Activated B cell treated with CpG ODN at 0.5 μM for 24 hours (primary cell): ENCODE measurements around the gene GADD45GIP1. TPM values are rescaled to one million over a fixed set of nuclear protein-coding genes. Genes with fewer than 3 reads are reported as not detected.

ENCODE experiments used
- ATAC-seq: fragments of 200-7000 bp; cut with Tn5 transposase; one replicate; pipeline ENCODE4 v1.10.0; 2021; ENCODE audit warnings: low read depth, mild to moderate bottlenecking, moderate library complexity
- CTCF ChIA-PET: fragments of 350-600 bp; sonication (Branson Sonifier 250); formaldehyde crosslinking; loops from one replicate; lab custom pipeline; 2021; ENCODE audit warnings: antibody characterized with exemption; lab: Charles Lee
- POLR2A ChIA-PET: fragments of 350-600 bp; sonication (Branson Sonifier 250); formaldehyde crosslinking; loops from one replicate; lab custom pipeline; 2021; ENCODE audit warnings: antibody characterized with exemption; lab: Charles Lee
- DNase-seq: peaks from one replicate; pipeline ENCODE4 v3.0.0; 2022
- H3K27ac Mint-ChIP-seq: one replicate; pipeline ENCODE4 v1.8.0; 2020; ENCODE audit warnings: mixed read lengths
- H3K27me3 Mint-ChIP-seq: one replicate; pipeline ENCODE4 v1.8.0; 2021; ENCODE audit warnings: mixed read lengths
- H3K36me3 Mint-ChIP-seq: one replicate; pipeline ENCODE4 v1.8.0; 2021; ENCODE audit warnings: low read depth, mixed read lengths
- H3K4me1 Mint-ChIP-seq: one replicate; pipeline ENCODE4 v1.8.0; 2021; ENCODE audit warnings: mixed read lengths
- H3K4me3 Mint-ChIP-seq: one replicate; pipeline ENCODE4 v1.8.0; 2020; ENCODE audit warnings: mild to moderate bottlenecking, mixed read lengths
- H3K9me3 Mint-ChIP-seq: one replicate; pipeline ENCODE4 v1.8.0; 2020; ENCODE audit warnings: mixed read lengths
- CTCF ChIP-seq: fragments of 200-600 bp; IDR thresholded peaks from one replicate; pipeline ENCODE4 v1.8.0; 2022; ENCODE audit warnings: antibody characterized with exemption, mild to moderate bottlenecking
- intact Hi-C: fragments of 100-400 bp; cut with micrococcal nuclease; formaldehyde crosslinking; loops from one replicate; pipeline ENCODE4 v1.15.1; 2024
- total RNA-seq: library from RNA; stranded (reverse); gene quantifications from 2 replicates; pipeline ENCODE4 v1.2.3, GENCODE V29; 2022

GADD45GIP1 gene
- 16.7 and 19.6 TPM in 2 replicates for total RNA-seq

DNA sequence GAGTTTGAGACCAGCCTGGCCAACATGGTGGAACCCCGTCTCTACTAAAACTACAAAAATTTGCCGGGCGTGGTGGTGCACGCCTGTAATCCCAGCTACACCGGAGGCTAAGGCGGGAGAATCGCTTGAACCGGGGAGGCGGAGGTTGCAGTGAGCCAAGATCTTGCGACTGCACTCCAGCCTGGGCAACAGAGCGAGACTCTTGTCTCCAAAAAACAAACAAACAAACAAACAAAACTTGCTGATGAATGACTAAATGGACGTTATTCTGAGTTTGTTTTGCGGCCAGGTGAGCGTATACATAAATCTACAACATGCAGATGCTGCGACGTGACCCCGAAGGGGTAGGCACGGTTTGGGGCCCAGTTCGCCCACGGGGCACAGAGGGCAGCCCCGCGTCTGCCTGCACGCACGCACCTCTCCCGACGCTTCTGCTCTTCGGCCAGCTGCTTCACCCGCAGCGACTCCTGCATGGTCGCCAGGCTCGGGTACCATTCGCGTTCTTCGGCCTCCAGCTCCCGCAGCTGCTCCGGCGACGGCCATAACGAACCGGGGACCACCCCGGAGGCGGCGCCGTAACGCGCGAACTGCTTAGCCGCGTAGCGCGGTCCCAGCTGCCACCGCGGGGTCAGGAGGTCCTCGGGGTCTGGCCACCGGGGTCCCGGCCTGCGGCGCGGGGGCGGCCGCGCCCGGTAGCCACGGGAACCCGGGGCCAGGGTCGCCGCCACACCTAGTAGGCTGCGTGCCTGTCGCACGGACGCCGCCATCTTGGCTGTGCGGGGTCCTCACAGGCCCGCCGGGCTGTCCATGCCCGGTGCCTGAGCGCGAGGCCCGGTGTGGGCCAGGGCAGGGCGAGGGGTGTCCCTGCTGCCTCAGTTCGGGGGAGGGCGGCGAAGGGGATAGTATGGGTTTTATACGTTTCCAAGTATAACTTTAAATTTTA is at the start of gene GADD45GIP1:
TSS of gene GADD45GIP1 (minus strand) at position 778 of the 943 bp plus-strand sequence. CDS start at position 767, 11 bp downstream.
- peak within 1 kb of the TSS; percentile 91 for H3K4me3 Mint-ChIP-seq
- no peak for TF ChIP-seq CTCF
- peak; percentile 98 for ATAC-seq

DNA sequence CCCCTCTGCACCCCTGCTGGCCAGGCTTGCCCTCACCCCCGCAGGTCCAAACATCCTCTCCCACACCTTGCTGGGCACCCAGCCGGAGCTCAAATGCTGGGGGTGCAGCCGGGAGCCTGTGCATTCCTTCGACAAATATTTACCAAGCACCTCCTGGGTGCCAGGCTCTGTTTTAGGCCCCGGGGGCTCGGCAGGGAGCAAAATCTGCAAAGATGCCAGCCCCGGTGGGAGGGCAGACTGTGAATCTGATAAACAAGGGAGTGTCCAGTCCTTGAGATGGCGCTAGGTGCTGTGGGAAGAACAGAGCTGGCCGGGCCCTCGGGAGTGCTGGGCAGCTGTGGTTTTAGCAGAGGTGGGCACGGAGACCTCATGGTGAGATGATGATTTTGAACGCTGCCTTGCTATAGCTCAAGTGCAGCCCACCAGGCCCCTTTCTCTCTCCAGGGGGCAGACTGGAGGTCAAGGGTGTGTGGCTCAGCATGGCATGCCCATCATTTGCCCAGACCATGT is 48.9 kb upstream of the GADD45GIP1 start:
- ATAC-seq (no peak), DNase-seq (no peak)
- ChIA-PET POLR2A (no interaction called here), CTCF (no interaction called here)
- intact Hi-C loops = no loop called here
- no peak overlapping the region for H3K4me3 Mint-ChIP-seq
- H3K4me1 Mint-ChIP-seq = no peaks in the 10 kb centered on the region
- no peaks in the 10 kb centered on the region for H3K9me3 Mint-ChIP-seq
- TF ChIP-seq CTCF = no peak
- H3K27ac Mint-ChIP-seq = no peak overlapping the region
- H3K36me3 Mint-ChIP-seq = no peaks in the 10 kb centered on the region
- H3K27me3 Mint-ChIP-seq = peaks cover 25% of the 10 kb centered on the region

More for the DNA sequence above, at the start of gene GADD45GIP1:
- ChIA-PET CTCF (interaction anchor here (1.9 kb wide), 1 partner anchor 8 kb away, joined by 6 read pairs; no protein-coding TSS in a partner anchor), POLR2A (interaction anchor here (0.6 to 5.4 kb wide), 14 partner anchors 9 to 196 kb away, joined by 3 to 37 read pairs (median 5); partner anchors contain the start of genes CALR, DNASE2, GCDH and RAD23A)
- peaks cover 36% of the 10 kb centered on the region for H3K36me3 Mint-ChIP-seq
- no peaks in the 10 kb centered on the region for H3K27me3 Mint-ChIP-seq
- peaks cover 33% of the 10 kb centered on the region for H3K4me1 Mint-ChIP-seq
- intact Hi-C loops = loop anchor here (1.0 to 2.0 kb wide), 3 partner anchors 11 to 65 kb away; partner anchors contain the start of genes CALR, GCDH and RAD23A
- peak within 1 kb of the TSS; percentile 97 for H3K27ac Mint-ChIP-seq
- peak; percentile 78 for DNase-seq
- H3K9me3 Mint-ChIP-seq = no peaks in the 10 kb centered on the region

GRCh38 chr19:13005253-13005652 is 48.2 kb upstream of the GADD45GIP1 start:
- DNase-seq (no peak), ATAC-seq (no peak)
- no peak overlapping the region for H3K4me3 Mint-ChIP-seq
- peaks cover 20% of the 10 kb centered on the region for H3K27me3 Mint-ChIP-seq
- H3K27ac Mint-ChIP-seq = no peak overlapping the region
- intact Hi-C loops = no loop called here
- CTCF ChIA-PET = no interaction called here
- no peaks in the 10 kb centered on the region for H3K4me1 Mint-ChIP-seq
- no peak for TF ChIP-seq CTCF
- H3K36me3 Mint-ChIP-seq = no peaks in the 10 kb centered on the region
- POLR2A ChIA-PET = interaction anchor here (0.7 kb wide), 1 partner anchor 19 kb away, joined by 4 read pairs; no protein-coding TSS in a partner anchor
- no peaks in the 10 kb centered on the region for H3K9me3 Mint-ChIP-seq

GRCh38 chr19:13004273-13004672 is 47.2 kb upstream of the GADD45GIP1 start:
- no peaks in the 10 kb centered on the region for H3K9me3 Mint-ChIP-seq
- no peak overlapping the region for H3K27ac Mint-ChIP-seq
- TF ChIP-seq CTCF = no peak
- DNase-seq (no peak), ATAC-seq (no peak)
- H3K4me1 Mint-ChIP-seq = no peaks in the 10 kb centered on the region
- no peaks in the 10 kb centered on the region for H3K36me3 Mint-ChIP-seq
- intact Hi-C loops = no loop called here
- H3K4me3 Mint-ChIP-seq = no peak overlapping the region
- CTCF ChIA-PET = no interaction called here
- H3K27me3 Mint-ChIP-seq = peaks cover 23% of the 10 kb centered on the region
- POLR2A ChIA-PET = no interaction called here

- Mint-ChIP-seq H3K9me3 (no peaks in the 10 kb centered on the region), H3K27ac (peak overlapping the region; percentile 50), H3K36me3 (no peaks in the 10 kb centered on the region), H3K4me3 (no peak overlapping the region), H3K27me3 (peaks cover 15% of the 10 kb centered on the region), H3K4me1 (no peaks in the 10 kb centered on the region)
- TF ChIP-seq CTCF = no peak
- ATAC-seq (no peak), DNase-seq (no peak)
- intact Hi-C loops = no loop called here
- ChIA-PET CTCF (no interaction called here), POLR2A (no interaction called here)
Measured at GRCh38 chr19:13003081-13003480, 46.1 kb upstream of the GADD45GIP1 start.
